ENCODE results near the gene CHEK2.

- no peak for TF ChIP-seq CTCF (IDR thresholded peaks at IDR 0.05)
- no peak for TF ChIP-seq POLR2A (IDR thresholded peaks at IDR 0.05)
Observed at GRCh38 chr22:28737701-28738100, 3.9 kb downstream of the CHEK2 start.

Data from right lobe of liver (tissue), 4 donors.